Fibroblast of lung (primary cell): Measurements from ENCODE around the gene PLK3. TPM values are rescaled to one million over a fixed set of nuclear protein-coding genes. Genes with fewer than 3 reads are reported as not detected.

Experiments
- DNase-seq, 2 donors: peaks; one replicate each; pipeline versions ENCODE4 v3.0.0 to v3.0.0-alpha.2; 2010; ENCODE audit warnings: low read depth in 2 of 2
- H2AFZ ChIP-seq: 2 replicates; pipeline ENCODE4 v1.5.1; 2012; ENCODE audit warnings: low read length, control low read depth, inconsistent platforms
- H3K27ac ChIP-seq: 2 replicates; pipeline ENCODE4 v1.5.1; 2011; ENCODE audit warnings: low read length, control low read depth; ENCODE audit not compliant: insufficient read depth
- H3K27me3 ChIP-seq: 2 replicates; pipeline ENCODE4 v1.5.1; 2011; ENCODE audit warnings: mild to moderate bottlenecking, low read length; ENCODE audit not compliant: control insufficient read depth, insufficient read depth
- H3K36me3 ChIP-seq: 2 replicates; pipeline ENCODE4 v1.5.1; 2011; ENCODE audit warnings: low read length; ENCODE audit not compliant: control insufficient read depth, insufficient read depth
- H3K4me1 ChIP-seq: 2 replicates; pipeline ENCODE4 v1.5.1; 2011; ENCODE audit warnings: low read length; ENCODE audit not compliant: control insufficient read depth, insufficient read depth; ENCODE audit errors: extremely low read depth
- H3K4me2 ChIP-seq: 2 replicates; pipeline ENCODE4 v1.5.1; 2011; ENCODE audit warnings: low read length, control low read depth; ENCODE audit not compliant: insufficient read depth; ENCODE audit errors: extremely low read depth
- H3K4me3 ChIP-seq, 4 experiments: fragments of 200-600 bp in 1 of 4; sonication (generic) in 1 of 4; replicated peaks in 1 of 4; 2 replicates each; pipeline ENCODE4 v1.5.1; 2011 to 2016; ENCODE audit warnings: low read length in 4 of 4, low read depth in 3 of 4, mild to moderate bottlenecking in 3 of 4, control low read depth in 2 of 4, inconsistent platforms in 1 of 4, mixed read lengths in 1 of 4; ENCODE audit not compliant: insufficient read depth in 1 of 4; ENCODE audit errors: control extremely low read depth in 1 of 4
- H3K79me2 ChIP-seq: 2 replicates; pipeline ENCODE4 v1.5.1; 2012; ENCODE audit warnings: mild to moderate bottlenecking, low read length, inconsistent platforms; ENCODE audit not compliant: control insufficient read depth, insufficient read depth
- H3K9ac ChIP-seq: 2 replicates; pipeline ENCODE4 v1.5.1; 2011; ENCODE audit warnings: mild to moderate bottlenecking, low read length, control low read depth; ENCODE audit not compliant: insufficient read depth
- H3K9me3 ChIP-seq: 2 replicates; pipeline ENCODE4 v1.5.1; 2012; ENCODE audit warnings: low read depth, low read length; ENCODE audit not compliant: control insufficient read depth, insufficient read depth
- H4K20me1 ChIP-seq: 2 replicates; pipeline ENCODE4 v1.5.1; 2011; ENCODE audit warnings: low read length; ENCODE audit not compliant: control insufficient read depth, insufficient read depth; ENCODE audit errors: extremely low read depth
- CTCF ChIP-seq, 2 donors: IDR thresholded peaks in 1 of 2; conservative IDR thresholded peaks in 1 of 2; 1 replicate in 1 of 2; 2 replicates in 1 of 2; pipeline ENCODE4 v1.5.1; 2011 to 2012; ENCODE audit warnings: low read length in 2 of 2, control low read depth in 1 of 2, inconsistent platforms in 1 of 2, low read depth in 1 of 2, mild to moderate bottlenecking in 1 of 2
- EZH2 ChIP-seq: IDR thresholded peaks from 2 replicates; pipeline ENCODE4 v1.5.1; 2012; ENCODE audit warnings: low read length, control low read depth, mild to moderate bottlenecking; ENCODE audit errors: missing control alignments
- polyA plus RNA-seq, 2 donors: library from polyadenylated mRNA; depleted of rRNA in 1 of 2; stranded (reverse) in 1 of 2; unstranded in 1 of 2; fragments of >200 nt; gene quantifications; 2 replicates each; pipeline ENCODE4 v1.2.1, GENCODE V29; 2011 to 2012; ENCODE audit warnings: missing spikeins in 1 of 2
- total RNA-seq: library from RNA; depleted of rRNA; stranded (reverse); fragments of >200 nt; gene quantifications from 2 replicates; pipeline ENCODE4 v1.2.1, GENCODE V29; 2014

PLK3 gene
- total and polyA plus RNA-seq, 2 donors (not counting 1 experiment from before 2014, with no cell fraction given): 12.2 to 30.6 TPM

- Histone ChIP-seq H3K36me3 (peaks cover 4% of the 10 kb centered on the region), H3K9ac (no peak overlapping the region), H4K20me1 (no peaks in the 10 kb centered on the region), H3K4me1 (peaks cover 8% of the 10 kb centered on the region), H3K79me2 (no peaks in the 10 kb centered on the region), H3K4me2 (peak overlapping the region; percentile 89), H3K27ac (no peak overlapping the region), H2AFZ (no peak overlapping the region), H3K9me3 (no peaks in the 10 kb centered on the region), H3K27me3 (no peaks in the 10 kb centered on the region), H3K4me3 (peak overlapping the region in 2 of 4 experiments; percentile 43 to 50)
- TF ChIP-seq EZH2 (no peak), CTCF (conservative IDR thresholded peaks at IDR 0.05 in 1 of 2, IDR thresholded peaks at IDR 0.05 in 1 of 2; ENCODE audit: low read depth in 1 of 2, low read length in 2 of 2) (no peak)
- DNase-seq: no peak
These were observed 14.6 kb upstream of the PLK3 start for GRCh38 chr1:44785501-44786137.

GRCh38 chr1:44786138-44786840 is 13.9 kb upstream of the PLK3 start:
- Histone ChIP-seq H3K79me2 (no peaks in the 10 kb centered on the region), H3K27me3 (no peaks in the 10 kb centered on the region), H3K4me2 (peak overlapping the region; percentile 89), H4K20me1 (no peaks in the 10 kb centered on the region), H3K36me3 (peaks cover 1% of the 10 kb centered on the region), H3K4me3 (peak overlapping the region in 3 of 4 experiments; percentile 26 to 50 (median 43)), H2AFZ (peak overlapping the region; percentile 43), H3K4me1 (peaks cover 8% of the 10 kb centered on the region), H3K27ac (no peak overlapping the region), H3K9ac (peak overlapping the region; percentile 40), H3K9me3 (no peaks in the 10 kb centered on the region)
- TF ChIP-seq CTCF (conservative IDR thresholded peaks at IDR 0.05 in 1 of 2, IDR thresholded peaks at IDR 0.05 in 1 of 2; ENCODE audit: low read depth in 1 of 2, low read length in 2 of 2) (peak; percentile 96 to 99), EZH2 (no peak)
- peak; percentile 50 to 68 for DNase-seq

- Histone ChIP-seq H3K27ac (no peak overlapping the region), H3K9ac (no peak overlapping the region), H2AFZ (no peak overlapping the region), H3K36me3 (no peaks in the 10 kb centered on the region), H3K4me1 (peaks cover 8% of the 10 kb centered on the region), H4K20me1 (no peaks in the 10 kb centered on the region), H3K79me2 (no peaks in the 10 kb centered on the region), H3K4me2 (peak overlapping the region; percentile 25), H3K4me3 (no peak overlapping the region), H3K27me3 (no peaks in the 10 kb centered on the region), H3K9me3 (no peaks in the 10 kb centered on the region)
- TF ChIP-seq CTCF (conservative IDR thresholded peaks at IDR 0.05 in 1 of 2, IDR thresholded peaks at IDR 0.05 in 1 of 2; ENCODE audit: low read depth in 1 of 2, low read length in 2 of 2) (no peak), EZH2 (no peak)
- DNase-seq: no peak
These were observed 13.2 kb upstream of the PLK3 start for GRCh38 chr1:44786841-44787426.
